ENCODE measurements around the gene LGALS9C.
"Not testable (repeated sequence)": the region's sequence is repeated elsewhere in the genome, so short reads cannot be mapped to it uniquely, and the experiment has no call there.

DNA sequence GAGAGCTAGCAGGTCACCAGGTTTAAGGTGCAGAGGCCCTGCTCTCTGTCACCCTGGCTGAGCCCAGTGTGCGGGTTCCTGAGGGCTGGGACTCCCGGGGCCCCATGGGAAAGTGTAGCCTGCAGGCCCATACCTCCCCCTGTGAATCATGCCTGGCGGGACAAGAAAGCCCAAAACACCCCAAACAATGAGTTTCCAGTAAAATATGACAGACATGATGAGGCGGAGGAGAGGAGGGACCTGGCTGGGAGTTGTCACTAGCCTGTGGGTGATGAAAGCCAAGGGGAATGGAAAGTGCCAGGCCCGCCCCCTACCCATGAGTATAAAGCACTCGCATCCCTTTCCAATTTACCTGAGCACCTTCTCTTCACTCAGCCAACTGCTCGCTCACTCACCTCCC lies 26.8 kb upstream of the LGALS9C start:
- not testable (repeated sequence) for TF ChIP-seq CTCF, POLR2A, POLR2AphosphoS5 (IDR thresholded peaks at IDR 0.05)

Data from prostate gland (tissue), 2 donors.